H9 (cell line): ENCODE results near the gene PPRC1. TPM values are rescaled to one million over a fixed set of nuclear protein-coding genes. Genes with fewer than 3 reads are reported as not detected.

Experiments used
- DNase-seq: peaks from one replicate; pipeline ENCODE4 v3.0.0-alpha.2; 2017
- H2AFZ ChIP-seq: one replicate; pipeline ENCODE4 v1.6.1; 2013; ENCODE audit warnings: mild to moderate bottlenecking, low read length, control low read depth, moderate library complexity
- H2AK5ac ChIP-seq: 2 replicates; pipeline ENCODE4 v1.6.1; 2013; ENCODE audit warnings: low read length, control low read depth, mixed read lengths; ENCODE audit not compliant: insufficient read length
- H2BK120ac ChIP-seq: one replicate; pipeline ENCODE4 v1.6.1; 2013; ENCODE audit warnings: low read depth, mild to moderate bottlenecking, low read length, control low read depth, inconsistent platforms; ENCODE audit not compliant: poor library complexity, severe bottlenecking
- H2BK12ac ChIP-seq: 2 replicates; pipeline ENCODE4 v1.6.1; 2013; ENCODE audit warnings: low read length, control low read depth, mixed read lengths, low read depth; ENCODE audit not compliant: insufficient read length
- H2BK15ac ChIP-seq: 2 replicates; pipeline ENCODE4 v1.6.1; 2013; ENCODE audit warnings: low read depth, low read length, control low read depth
- H2BK20ac ChIP-seq: one replicate; pipeline ENCODE4 v1.6.1; 2013; ENCODE audit warnings: low read depth, mild to moderate bottlenecking, low read length, control low read depth, inconsistent platforms; ENCODE audit not compliant: poor library complexity, severe bottlenecking
- H2BK5ac ChIP-seq: 2 replicates; pipeline ENCODE4 v1.6.1; 2013; ENCODE audit warnings: low read length, control low read depth, mixed read lengths; ENCODE audit not compliant: insufficient read length
- H3K14ac ChIP-seq: 2 replicates; pipeline ENCODE4 v1.6.1; 2013; ENCODE audit warnings: low read length, control low read depth; ENCODE audit not compliant: insufficient read depth
- H3K18ac ChIP-seq: 2 replicates; pipeline ENCODE4 v1.6.1; 2013; ENCODE audit warnings: low read depth, mild to moderate bottlenecking, mixed read lengths, low read length, control low read depth; ENCODE audit not compliant: insufficient read length
- H3K23ac ChIP-seq: 2 replicates; pipeline ENCODE4 v1.6.1; 2013; ENCODE audit warnings: low read length, control low read depth, mixed read lengths, low read depth; ENCODE audit not compliant: insufficient read length
- H3K23me2 ChIP-seq: 2 replicates; pipeline ENCODE4 v1.6.1; 2013; ENCODE audit warnings: low read depth, mild to moderate bottlenecking, mixed read lengths, low read length, control low read depth; ENCODE audit not compliant: insufficient read length, poor library complexity, severe bottlenecking
- H3K27ac ChIP-seq: 2 replicates; pipeline ENCODE4 v1.5.1; 2013; ENCODE audit warnings: low read length, control low read depth, mixed read lengths, low read depth; ENCODE audit not compliant: insufficient read length
- H3K27me3 ChIP-seq: 2 replicates; pipeline ENCODE4 v1.6.1; 2013; ENCODE audit warnings: low read length, control low read depth, inconsistent platforms; ENCODE audit not compliant: insufficient read depth
- H3K4ac ChIP-seq: 2 replicates; pipeline ENCODE4 v1.6.1; 2013; ENCODE audit warnings: low read depth, mild to moderate bottlenecking, control low read depth, inconsistent platforms, low read length, moderate library complexity
- H3K4me1 ChIP-seq: 2 replicates; pipeline ENCODE4 v1.6.1; 2013; ENCODE audit warnings: low read length, control low read depth, inconsistent platforms; ENCODE audit not compliant: insufficient read depth
- H3K4me2 ChIP-seq: 2 replicates; pipeline ENCODE4 v1.6.1; 2013; ENCODE audit warnings: low read length, control low read depth, mixed read lengths; ENCODE audit not compliant: insufficient read length, insufficient read depth
- H3K56ac ChIP-seq: 2 replicates; pipeline ENCODE4 v1.6.1; 2013; ENCODE audit warnings: low read depth, mild to moderate bottlenecking, mixed read lengths, low read length, control low read depth; ENCODE audit not compliant: insufficient read length
- H3K79me1 ChIP-seq: 2 replicates; pipeline ENCODE4 v1.6.1; 2013; ENCODE audit warnings: low read depth, mild to moderate bottlenecking, moderate library complexity, low read length, control low read depth, inconsistent platforms; ENCODE audit not compliant: insufficient read depth, poor library complexity, severe bottlenecking
- H3K79me2 ChIP-seq: 2 replicates; pipeline ENCODE4 v1.6.1; 2013; ENCODE audit warnings: low read length, control low read depth, inconsistent platforms; ENCODE audit not compliant: insufficient read depth
- H3K9ac ChIP-seq: 2 replicates; pipeline ENCODE4 v1.6.1; 2013; ENCODE audit warnings: low read length, control low read depth, mixed read lengths; ENCODE audit not compliant: insufficient read length; ENCODE audit errors: extremely low read depth
- H3K9me3 ChIP-seq: one replicate; pipeline ENCODE4 v1.6.1; 2013; ENCODE audit warnings: low read depth, low read length, inconsistent platforms; ENCODE audit not compliant: control insufficient read depth
- H3T11ph ChIP-seq: one replicate; pipeline ENCODE4 v1.6.1; 2013; ENCODE audit warnings: mild to moderate bottlenecking, low read length, control low read depth, inconsistent platforms
- H4K20me1 ChIP-seq: one replicate; pipeline ENCODE4 v1.6.1; 2013; ENCODE audit not compliant: control insufficient read depth, insufficient read length, insufficient read depth
- H4K5ac ChIP-seq: 2 replicates; pipeline ENCODE4 v1.6.1; 2013; ENCODE audit warnings: low read depth, mild to moderate bottlenecking, mixed read lengths, low read length, control low read depth; ENCODE audit not compliant: insufficient read length
- H4K8ac ChIP-seq: replicated peaks from 2 replicates; pipeline ENCODE4 v1.6.1; 2013; ENCODE audit warnings: low read length, control low read depth, mixed read lengths, low read depth; ENCODE audit not compliant: insufficient read length
- H4K91ac ChIP-seq: 2 replicates; pipeline ENCODE4 v1.6.1; 2013; ENCODE audit warnings: low read depth, mild to moderate bottlenecking, moderate library complexity, mixed read lengths, low read length, control low read depth; ENCODE audit not compliant: insufficient read length
- H3K27ac Mint-ChIP-seq, 3 experiments: 2 replicates in 2 of 3; 3 replicates in 1 of 3; pipeline ENCODE4 v1.8.0; 2020 to 2021; ENCODE audit warnings: mixed read lengths in 3 of 3, mild to moderate bottlenecking in 1 of 3, moderate library complexity in 1 of 3
- H3K27me3 Mint-ChIP-seq: 2 replicates; pipeline ENCODE4 v1.8.0; 2021; ENCODE audit warnings: low read depth, mild to moderate bottlenecking, moderate library complexity, mixed read lengths
- H3K36me3 Mint-ChIP-seq, 3 experiments: 2 replicates in 2 of 3; 3 replicates in 1 of 3; pipeline ENCODE4 v1.8.0; 2020 to 2021; ENCODE audit warnings: low read depth in 3 of 3, mixed read lengths in 3 of 3; ENCODE audit not compliant: insufficient read depth in 1 of 3
- H3K4me1 Mint-ChIP-seq, 2 experiments: 2 replicates each; pipeline ENCODE4 v1.8.0; 2020; ENCODE audit warnings: mixed read lengths in 2 of 2
- H3K4me3 Mint-ChIP-seq, 2 experiments: 2 replicates in 1 of 2; 3 replicates in 1 of 2; pipeline ENCODE4 v1.8.0; 2020 to 2021; ENCODE audit warnings: mild to moderate bottlenecking in 2 of 2, mixed read lengths in 2 of 2, moderate library complexity in 1 of 2
- H3K9me3 Mint-ChIP-seq, 2 experiments: 2 replicates in 1 of 2; 3 replicates in 1 of 2; pipeline ENCODE4 v1.8.0; 2020; ENCODE audit warnings: mild to moderate bottlenecking in 2 of 2, mixed read lengths in 2 of 2, moderate library complexity in 1 of 2
- CTCF ChIP-seq: fragments of 200-600 bp; sonication (generic); conservative IDR thresholded peaks from 3 replicates; pipeline ENCODE4 v1.8.0; 2021; ENCODE audit warnings: antibody characterized with exemption, mild to moderate bottlenecking
- WGBS: extraction: QIAGEN DNeasy Blood & Tissue Kit; methylation state at CpG from one replicate; pipeline ENCODE4 v1.1.7; 2013; ENCODE audit warnings: missing lambda C conversion rate, low lambda C conversion rate, mixed read lengths; ENCODE audit not compliant: insufficient read length; ENCODE audit errors: extremely low coverage; 5-methylcytosine and 5-hydroxymethylcytosine counted together
- total RNA-seq: library from RNA; stranded (reverse); gene quantifications from 2 replicates; pipeline ENCODE4 v1.2.1, GENCODE V29; 2021

Gene PPRC1
- total RNA-seq, 1 experiment from 2014 or later, result 121 TPM

GRCh38 chr10:102111276-102111675, 21.6 kb upstream of the PPRC1 start:
- no peak overlapping the region for H3K56ac ChIP-seq
- no peak overlapping the region for H2AK5ac ChIP-seq
- peaks cover 8% of the 10 kb centered on the region for H3K79me1 ChIP-seq
- no peaks in the 10 kb centered on the region for H3K9me3 ChIP-seq
- no peak overlapping the region for H2BK120ac ChIP-seq
- H3K4me1 Mint-ChIP-seq, result peaks cover 31 to 38% of the 10 kb centered on the region in 2 experiments
- H3T11ph ChIP-seq, result no peak overlapping the region
- H3K27me3 Mint-ChIP-seq, result no peaks in the 10 kb centered on the region
- no peak for DNase-seq
- H2BK5ac ChIP-seq, result no peak overlapping the region
- no peaks in the 10 kb centered on the region for H3K9me3 Mint-ChIP-seq
- H3K14ac ChIP-seq, result no peak overlapping the region
- no peaks in the 10 kb centered on the region for H3K27me3 ChIP-seq
- H3K79me2 ChIP-seq, result peaks cover 23% of the 10 kb centered on the region; the same call in 1 of the 2 replicates
- WGBS, result no CpG with 5 or more reads among the region's 12 CpGs
- peaks cover 3% of the 10 kb centered on the region for H4K20me1 ChIP-seq
- H2BK15ac ChIP-seq, result no peak overlapping the region
- no peak for TF ChIP-seq CTCF
- peaks cover 11% of the 10 kb centered on the region for H3K23me2 ChIP-seq
- H3K27ac Mint-ChIP-seq, result no peak overlapping the region
- H3K4ac ChIP-seq, result no peak overlapping the region
- no peak overlapping the region for H4K91ac ChIP-seq
- H3K4me2 ChIP-seq, result no peak overlapping the region
- no peak overlapping the region for H3K9ac ChIP-seq
- H3K4me3 Mint-ChIP-seq, result no peak overlapping the region; a peak in 1 of 5 replicates
- no peak overlapping the region for H4K5ac ChIP-seq
- H3K18ac ChIP-seq, result no peak overlapping the region
- H3K23ac ChIP-seq, result no peak overlapping the region
- H4K8ac ChIP-seq, result no peak overlapping the region
- no peak overlapping the region for H2AFZ ChIP-seq
- peaks cover 35 to 49% (median 46%) of the 10 kb centered on the region in 3 experiments for H3K36me3 Mint-ChIP-seq
- no peak overlapping the region for H3K27ac ChIP-seq
- H3K4me1 ChIP-seq, result peaks cover 11% of the 10 kb centered on the region
- no peak overlapping the region for H2BK20ac ChIP-seq
- no peak overlapping the region for H2BK12ac ChIP-seq
